Breast epithelium (tissue), 3 donors: Measurements from ENCODE around the gene SOWAHD.

Source experiments
- CTCF ChIP-seq, 3 donors: fragments of 450-650 bp; IDR thresholded peaks; one replicate each; pipeline ENCODE4 v1.5.1; 2016 to 2017; ENCODE audit warnings: antibody characterized with exemption in 3 of 3, mild to moderate bottlenecking in 3 of 3, moderate library complexity in 3 of 3
- POLR2A ChIP-seq: fragments of 450-650 bp; IDR thresholded peaks from one replicate; pipeline ENCODE4 v1.6.1; 2016; ENCODE audit warnings: antibody characterized with exemption, mild to moderate bottlenecking, moderate library complexity
- POLR2AphosphoS5 ChIP-seq, 3 donors: sonication (generic); formaldehyde crosslinking; IDR thresholded peaks; one replicate each; pipeline ENCODE4 v1.6.1; 2017; ENCODE audit warnings: antibody characterized with exemption in 3 of 3

GRCh38 chrX:119721926-119722325 is 36.5 kb upstream of the SOWAHD start:
- TF ChIP-seq POLR2A (no peak), CTCF (IDR thresholded peaks at IDR 0.05) (no peak), POLR2AphosphoS5 (IDR thresholded peaks at IDR 0.05) (no peak)
